Prostate gland (tissue), 2 donors: ENCODE results near the gene ERBB2. TPM values are rescaled to one million over a fixed set of nuclear protein-coding genes. Genes with fewer than 3 reads are reported as not detected.

Experiments
- DNase-seq: peaks from one replicate; pipeline ENCODE4 v3.0.0-alpha.2; 2019; ENCODE audit warnings: low spot score
- H3K27ac ChIP-seq, 2 donors: fragments of 200-600 bp; sonication (generic); 2 replicates each; pipeline ENCODE4 v1.5.1; 2017 to 2019
- H3K27me3 ChIP-seq: fragments of 200-600 bp; sonication (generic); replicated peaks from 2 replicates; pipeline ENCODE4 v1.5.1; 2019; ENCODE audit not compliant: insufficient read depth
- H3K36me3 ChIP-seq, 2 donors: fragments of 200-600 bp; sonication (generic); 1 replicate in 1 of 2; 2 replicates in 1 of 2; pipeline versions ENCODE4 v1.5.1 to v1.8.1; 2017 to 2019
- H3K4me1 ChIP-seq: fragments of 200-600 bp; sonication (generic); replicated peaks from 2 replicates; pipeline ENCODE4 v1.5.1; 2019
- H3K4me3 ChIP-seq, 2 donors: fragments of 200-600 bp; sonication (generic); 2 replicates each; pipeline ENCODE4 v1.5.1; 2017 to 2019
- H3K9me3 ChIP-seq: fragments of 200-600 bp; sonication (generic); 2 replicates; pipeline ENCODE4 v1.5.1; 2017
- POLR2A ChIP-seq: fragments of 450-650 bp; IDR thresholded peaks from one replicate; pipeline ENCODE4 v1.6.1; 2016; ENCODE audit warnings: antibody characterized with exemption, mild to moderate bottlenecking
- POLR2AphosphoS5 ChIP-seq: sonication (generic); formaldehyde crosslinking; IDR thresholded peaks from one replicate; pipeline ENCODE4 v1.6.1; 2017; ENCODE audit warnings: antibody characterized with exemption
- WGBS: methylation state at CpG from one replicate; pipeline ENCODE4 v1.1.5; 2018; 5-methylcytosine and 5-hydroxymethylcytosine counted together
- intact Hi-C: fragments of 100-400 bp; cut with DNase I; formaldehyde crosslinking; loops from one replicate; pipeline ENCODE4 v1.14.2; 2022
- total RNA-seq, 2 donors: library from RNA; depleted of rRNA; stranded (reverse); fragments of >200 nt; gene quantifications; one replicate each; pipeline ENCODE4 v1.1.0, GENCODE V29; 2016
- TF ChIP-seq, protein P1 (sequence below), 4 experiments: fragments of 200-600 bp in 2 of 4; fragments of 450-650 bp in 2 of 4; sonication (generic) in 2 of 4; IDR thresholded peaks; 1 replicate in 3 of 4; 2 replicates in 1 of 4; pipeline ENCODE4 v1.5.1; 2016 to 2019; ENCODE audit warnings: antibody characterized with exemption in 4 of 4, mild to moderate bottlenecking in 2 of 4, moderate library complexity in 2 of 4

Gene ERBB2
- total RNA-seq, 2 donors from 2014 or later: 112 to 172 TPM

DNA sequence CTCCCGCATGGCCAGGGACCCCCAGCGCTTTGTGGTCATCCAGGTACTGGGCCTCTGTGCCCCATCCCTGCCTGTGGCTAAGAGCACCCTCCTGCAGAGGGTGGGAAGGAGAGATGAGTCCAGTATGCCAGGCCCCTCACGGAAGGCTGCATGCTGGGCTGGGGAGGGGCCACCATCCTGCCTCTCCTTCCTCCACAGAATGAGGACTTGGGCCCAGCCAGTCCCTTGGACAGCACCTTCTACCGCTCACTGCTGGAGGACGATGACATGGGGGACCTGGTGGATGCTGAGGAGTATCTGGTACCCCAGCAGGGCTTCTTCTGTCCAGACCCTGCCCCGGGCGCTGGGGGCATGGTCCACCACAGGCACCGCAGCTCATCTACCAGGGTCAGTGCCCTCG lies 26.8 kb downstream of the ERBB2 start:
- TF ChIP-seq, protein P1, sequence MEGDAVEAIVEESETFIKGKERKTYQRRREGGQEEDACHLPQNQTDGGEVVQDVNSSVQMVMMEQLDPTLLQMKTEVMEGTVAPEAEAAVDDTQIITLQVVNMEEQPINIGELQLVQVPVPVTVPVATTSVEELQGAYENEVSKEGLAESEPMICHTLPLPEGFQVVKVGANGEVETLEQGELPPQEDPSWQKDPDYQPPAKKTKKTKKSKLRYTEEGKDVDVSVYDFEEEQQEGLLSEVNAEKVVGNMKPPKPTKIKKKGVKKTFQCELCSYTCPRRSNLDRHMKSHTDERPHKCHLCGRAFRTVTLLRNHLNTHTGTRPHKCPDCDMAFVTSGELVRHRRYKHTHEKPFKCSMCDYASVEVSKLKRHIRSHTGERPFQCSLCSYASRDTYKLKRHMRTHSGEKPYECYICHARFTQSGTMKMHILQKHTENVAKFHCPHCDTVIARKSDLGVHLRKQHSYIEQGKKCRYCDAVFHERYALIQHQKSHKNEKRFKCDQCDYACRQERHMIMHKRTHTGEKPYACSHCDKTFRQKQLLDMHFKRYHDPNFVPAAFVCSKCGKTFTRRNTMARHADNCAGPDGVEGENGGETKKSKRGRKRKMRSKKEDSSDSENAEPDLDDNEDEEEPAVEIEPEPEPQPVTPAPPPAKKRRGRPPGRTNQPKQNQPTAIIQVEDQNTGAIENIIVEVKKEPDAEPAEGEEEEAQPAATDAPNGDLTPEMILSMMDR (IDR thresholded peaks at IDR 0.05): no peak
- TF ChIP-seq POLR2AphosphoS5 (no peak), POLR2A (no peak)
- Histone ChIP-seq H3K4me1 (no peaks in the 10 kb centered on the region), H3K27me3 (no peaks in the 10 kb centered on the region), H3K27ac (no peak overlapping the region), H3K36me3 (peaks cover 0 to 22% of the 10 kb centered on the region in 2 donors), H3K9me3 (no peaks in the 10 kb centered on the region), H3K4me3 (no peak overlapping the region)
- 90% methylated on average over 9 of the region's 9 CpGs for WGBS
- intact Hi-C loops: no loop called here
- DNase-seq: no peak

DNA sequence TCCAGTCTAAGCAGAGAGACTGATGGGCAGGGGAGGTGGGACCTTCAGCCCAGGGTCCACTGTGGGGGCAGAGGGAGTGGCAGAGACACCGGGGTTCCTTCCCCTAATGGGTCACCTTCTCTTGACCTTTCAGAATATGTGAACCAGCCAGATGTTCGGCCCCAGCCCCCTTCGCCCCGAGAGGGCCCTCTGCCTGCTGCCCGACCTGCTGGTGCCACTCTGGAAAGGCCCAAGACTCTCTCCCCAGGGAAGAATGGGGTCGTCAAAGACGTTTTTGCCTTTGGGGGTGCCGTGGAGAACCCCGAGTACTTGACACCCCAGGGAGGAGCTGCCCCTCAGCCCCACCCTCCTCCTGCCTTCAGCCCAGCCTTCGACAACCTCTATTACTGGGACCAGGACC lies 27.7 kb downstream of the ERBB2 start:
- TF ChIP-seq POLR2AphosphoS5 (no peak), POLR2A (no peak)
- TF ChIP-seq, protein P1 (IDR thresholded peaks at IDR 0.05): no peak
- H3K4me1 ChIP-seq: no peaks in the 10 kb centered on the region

DNA sequence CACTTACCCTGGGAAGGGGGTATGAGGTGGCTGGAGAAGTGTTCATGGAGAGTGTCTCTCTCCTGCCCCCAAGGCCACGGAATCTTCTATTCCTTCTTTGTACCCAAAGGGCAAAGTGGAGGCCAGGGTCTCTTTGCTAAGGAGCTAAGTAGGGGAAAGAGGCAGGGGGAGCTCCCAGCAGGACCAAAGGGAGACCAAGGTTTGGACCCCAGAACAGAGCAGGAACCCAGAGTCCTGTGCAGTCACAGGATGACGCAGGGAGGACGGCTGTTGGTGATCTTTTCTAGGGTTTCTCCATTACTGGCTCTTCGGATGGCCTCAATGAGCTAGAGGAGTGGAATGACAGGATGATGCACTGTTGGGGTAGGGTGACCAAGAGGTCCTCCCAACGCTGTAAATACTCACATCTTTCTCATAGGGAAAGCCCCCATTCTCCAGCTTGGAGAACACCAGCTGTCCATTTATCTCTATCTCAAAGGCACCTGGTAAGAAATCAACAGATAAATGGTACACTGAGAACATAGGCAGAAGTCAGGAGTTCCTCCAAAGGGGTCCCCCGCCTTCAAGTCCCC lies 29.5 kb downstream of the ERBB2 start:
- intact Hi-C loops: no loop called here
- 76% methylated on average over 6 of the region's 6 CpGs for WGBS
- no peak for TF ChIP-seq POLR2AphosphoS5
- TF ChIP-seq, protein P1 (IDR thresholded peaks at IDR 0.05): no peak
- no peak for TF ChIP-seq POLR2A

More for the DNA sequence above, 27.7 kb downstream of the ERBB2 start:
- intact Hi-C loops: no loop called here
- no peak for DNase-seq
- H3K27me3 ChIP-seq: no peaks in the 10 kb centered on the region
- no peak overlapping the region for H3K4me3 ChIP-seq
- H3K36me3 ChIP-seq: peaks cover 0 to 22% of the 10 kb centered on the region in 2 donors
- no peaks in the 10 kb centered on the region for H3K9me3 ChIP-seq
- 75% methylated on average over 10 of the region's 10 CpGs for WGBS
- H3K27ac ChIP-seq: peak overlapping the region; percentile 18 to 31

DNA sequence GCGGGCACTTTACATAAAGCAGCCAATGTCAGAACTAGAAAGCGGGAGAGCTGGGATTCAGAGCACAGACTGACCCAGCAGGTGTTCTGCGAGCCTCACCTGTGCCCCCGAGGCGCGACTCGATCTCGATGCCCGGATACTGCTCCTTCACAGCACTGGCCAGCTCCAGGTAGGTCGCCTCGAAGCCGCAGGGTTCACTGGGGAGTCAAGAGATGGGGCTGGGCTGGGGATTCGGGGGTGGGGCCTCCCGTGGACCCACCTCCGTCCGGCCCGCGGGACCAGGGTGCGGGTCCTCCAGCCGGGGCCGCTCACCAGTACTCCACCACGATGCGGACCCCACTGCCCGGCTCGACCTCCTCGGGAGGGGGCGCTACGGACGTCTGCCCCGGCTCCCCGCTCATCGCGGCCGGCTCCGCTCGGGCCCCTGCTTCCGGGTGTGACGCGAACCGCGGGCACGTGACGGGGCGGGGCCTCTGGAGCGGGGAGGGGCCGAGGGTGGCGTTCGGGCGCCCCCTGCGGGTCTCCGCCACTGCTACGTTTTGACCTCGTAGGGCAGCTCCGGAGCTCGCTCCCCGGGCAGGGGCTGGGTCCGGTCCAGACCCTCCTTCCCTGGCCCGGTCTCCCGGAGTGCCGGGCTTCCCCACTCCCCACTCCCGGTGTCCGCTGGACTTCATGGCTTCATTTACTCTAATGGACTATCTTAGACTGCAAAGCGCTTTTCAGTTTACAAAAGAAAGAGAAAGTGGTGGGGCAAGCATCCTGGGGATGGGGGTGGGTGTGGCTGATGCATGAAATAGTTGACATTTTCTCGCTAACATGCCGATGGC lies 30.4 kb downstream of the ERBB2 start, which contains the start of gene MIEN1:
Gene MIEN1, minus strand, starts transcription at position 438 of the 827 bp plus-strand sequence. Its CDS starts 37 bp downstream, at position 401.
- TF ChIP-seq POLR2AphosphoS5: peak; percentile 91
- TF ChIP-seq, protein P1 (IDR thresholded peaks at IDR 0.05): peak; percentile 95 to 98 (median 96)
- peak; percentile 81 for TF ChIP-seq POLR2A

More for the DNA sequence above, 29.5 kb downstream of the ERBB2 start:
- H3K9me3 ChIP-seq: no peaks in the 10 kb centered on the region
- no peaks in the 10 kb centered on the region for H3K27me3 ChIP-seq
- peaks cover 0 to 22% of the 10 kb centered on the region in 2 donors for H3K36me3 ChIP-seq
- no peak for DNase-seq
- peak overlapping the region; percentile 61 to 85 for H3K4me3 ChIP-seq
- H3K4me1 ChIP-seq: no peaks in the 10 kb centered on the region
- H3K27ac ChIP-seq: peak overlapping the region; percentile 89 to 95

More for the DNA sequence above, 30.4 kb downstream of the ERBB2 start, which contains the start of gene MIEN1:
- DNase-seq: peak; percentile 90
- H3K9me3 ChIP-seq: no peaks in the 10 kb centered on the region
- peaks cover 0 to 12% of the 10 kb centered on the region in 2 donors for H3K36me3 ChIP-seq
- under 1% methylated on average over 65 of the region's 65 CpGs for WGBS
- intact Hi-C loops: loop anchor here (5.0 kb wide), 1 partner anchor 108 kb away; no protein-coding TSS in a partner anchor
- peak within 1 kb of the TSS; percentile 61 to 85 for H3K4me3 ChIP-seq
- no peaks in the 10 kb centered on the region for H3K27me3 ChIP-seq
- H3K4me1 ChIP-seq: no peaks in the 10 kb centered on the region
- peak within 1 kb of the TSS; percentile 89 to 95 for H3K27ac ChIP-seq
